HL-60 (cell line): ENCODE measurements around the gene LRMDA.

Experiments used
- DNase-seq, 2 experiments: peaks; one replicate each; pipeline ENCODE4 v3.0.0-alpha.2; 2010 to 2020; ENCODE audit warnings: low read depth in 1 of 2, low spot score in 1 of 2
- H3K27ac ChIP-seq: fragments of 250-450 bp; sonication (Bioruptor Pico); replicated peaks from 2 replicates; pipeline ENCODE4 v1.5.1; 2020; ENCODE audit warnings: mild to moderate bottlenecking, moderate library complexity
- H3K27me3 ChIP-seq: fragments of 250-450 bp; sonication (Bioruptor Pico); 2 replicates; pipeline ENCODE4 v1.5.1; 2021; ENCODE audit warnings: mild to moderate bottlenecking, moderate library complexity; ENCODE audit not compliant: insufficient read depth, poor library complexity, severe bottlenecking
- H3K4me3 ChIP-seq: replicated peaks from 2 replicates; pipeline ENCODE4 v1.5.1; 2011; ENCODE audit warnings: mild to moderate bottlenecking, control low read depth, low read length; ENCODE audit not compliant: insufficient read depth
- GABPA ChIP-seq: IDR thresholded peaks from 2 replicates; pipeline ENCODE4 v1.6.1; 2012; ENCODE audit warnings: low read depth
- POLR2AphosphoS5 ChIP-seq: IDR thresholded peaks from 2 replicates; pipeline ENCODE4 v1.6.1; 2012; ENCODE audit warnings: low read depth
- REST ChIP-seq: IDR thresholded peaks from 2 replicates; pipeline ENCODE4 v1.6.1; 2012; ENCODE audit warnings: low read depth; ENCODE audit not compliant: insufficient replicate concordance
- SPI1 ChIP-seq: IDR thresholded peaks from 2 replicates; pipeline ENCODE4 v1.6.1; 2012; ENCODE audit warnings: low read depth, mild to moderate bottlenecking, borderline replicate concordance
- TF ChIP-seq, protein P1 (sequence below): IDR thresholded peaks from one replicate; pipeline ENCODE4 v1.5.1; 2011; ENCODE audit warnings: low read length, control low read depth, inconsistent platforms; ENCODE audit not compliant: insufficient read depth

The LRMDA gene

GRCh38 chr10:76454506-76455140 lies 1023.2 kb downstream of the LRMDA start:
- no peak overlapping the region for H3K4me3 ChIP-seq
- no peak overlapping the region for H3K27ac ChIP-seq
- TF ChIP-seq SPI1, result no peak
- TF ChIP-seq, protein P1, sequence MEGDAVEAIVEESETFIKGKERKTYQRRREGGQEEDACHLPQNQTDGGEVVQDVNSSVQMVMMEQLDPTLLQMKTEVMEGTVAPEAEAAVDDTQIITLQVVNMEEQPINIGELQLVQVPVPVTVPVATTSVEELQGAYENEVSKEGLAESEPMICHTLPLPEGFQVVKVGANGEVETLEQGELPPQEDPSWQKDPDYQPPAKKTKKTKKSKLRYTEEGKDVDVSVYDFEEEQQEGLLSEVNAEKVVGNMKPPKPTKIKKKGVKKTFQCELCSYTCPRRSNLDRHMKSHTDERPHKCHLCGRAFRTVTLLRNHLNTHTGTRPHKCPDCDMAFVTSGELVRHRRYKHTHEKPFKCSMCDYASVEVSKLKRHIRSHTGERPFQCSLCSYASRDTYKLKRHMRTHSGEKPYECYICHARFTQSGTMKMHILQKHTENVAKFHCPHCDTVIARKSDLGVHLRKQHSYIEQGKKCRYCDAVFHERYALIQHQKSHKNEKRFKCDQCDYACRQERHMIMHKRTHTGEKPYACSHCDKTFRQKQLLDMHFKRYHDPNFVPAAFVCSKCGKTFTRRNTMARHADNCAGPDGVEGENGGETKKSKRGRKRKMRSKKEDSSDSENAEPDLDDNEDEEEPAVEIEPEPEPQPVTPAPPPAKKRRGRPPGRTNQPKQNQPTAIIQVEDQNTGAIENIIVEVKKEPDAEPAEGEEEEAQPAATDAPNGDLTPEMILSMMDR, result no peak
- no peak for TF ChIP-seq GABPA
- TF ChIP-seq POLR2AphosphoS5, result no peak
- TF ChIP-seq REST, result no peak
- H3K27me3 ChIP-seq, result no peaks in the 10 kb centered on the region
- no peak for DNase-seq

DNA sequence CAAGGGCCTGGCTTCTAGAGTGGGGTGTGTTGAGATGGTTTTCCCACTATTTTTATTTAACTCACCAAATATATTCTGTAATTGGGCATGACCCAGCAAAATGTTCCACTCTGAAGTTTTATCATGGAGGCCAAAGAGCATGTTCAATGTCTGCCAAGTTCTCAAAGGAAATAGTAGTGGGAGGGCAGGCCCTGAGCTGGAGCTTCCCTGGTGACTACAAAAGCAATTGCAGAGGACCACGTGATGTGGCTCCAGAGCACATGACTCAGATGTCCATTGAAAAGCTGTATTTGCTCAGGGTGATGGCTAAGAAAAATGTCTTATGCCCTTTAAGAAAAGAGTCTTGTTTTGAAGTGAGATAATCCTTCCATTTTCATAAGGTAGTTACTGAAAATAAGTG lies 1024.8 kb downstream of the LRMDA start:
- no peaks in the 10 kb centered on the region for H3K27me3 ChIP-seq
- TF ChIP-seq POLR2AphosphoS5, result no peak
- TF ChIP-seq, protein P1, result no peak
- no peak for TF ChIP-seq GABPA
- TF ChIP-seq REST, result no peak
- no peak for TF ChIP-seq SPI1
- no peak overlapping the region for H3K4me3 ChIP-seq
- no peak overlapping the region for H3K27ac ChIP-seq
- DNase-seq, result no peak

DNA sequence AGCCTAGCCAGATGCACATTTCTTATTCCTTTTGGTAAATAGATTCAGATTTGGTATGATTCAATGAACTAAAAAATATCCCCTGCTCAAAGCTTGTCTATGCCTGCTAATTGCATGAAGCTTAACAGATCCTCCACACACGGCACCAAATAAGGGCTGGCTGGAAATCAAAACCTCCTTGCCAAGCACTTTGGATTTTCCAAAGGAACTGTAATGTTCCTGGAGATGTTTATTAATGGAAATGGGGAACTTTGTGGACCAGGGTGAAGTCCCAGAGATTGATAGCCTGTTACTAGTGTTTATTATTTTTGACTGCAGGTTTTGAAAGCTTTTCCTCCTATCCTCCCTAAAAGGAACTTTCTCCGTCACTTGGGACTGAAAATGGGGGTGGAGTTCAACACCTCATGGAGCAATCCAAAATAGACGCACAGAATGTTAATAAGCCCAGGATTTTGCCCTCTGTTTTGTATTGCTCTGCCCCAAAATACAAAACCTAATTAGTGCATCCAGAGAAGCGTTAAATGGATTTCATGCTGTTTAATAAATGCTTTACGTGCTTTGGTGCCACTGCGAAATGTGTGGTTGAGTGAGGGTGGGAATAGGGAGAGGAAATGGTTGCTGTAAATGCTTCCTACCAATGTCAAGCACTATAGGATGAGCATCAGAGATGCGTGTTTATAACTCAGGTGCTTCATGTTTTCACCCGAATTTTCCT lies 1027.7 kb downstream of the LRMDA start:
- H3K27me3 ChIP-seq, result no peaks in the 10 kb centered on the region
- no peak overlapping the region for H3K4me3 ChIP-seq
- DNase-seq, result no peak
- TF ChIP-seq, protein P1, result no peak
- TF ChIP-seq GABPA (no peak), SPI1 (no peak), POLR2AphosphoS5 (no peak), REST (no peak)
- no peak overlapping the region for H3K27ac ChIP-seq
